HG02981 (cell line): ENCODE results near the gene TMEM62.
"Not testable (repeated sequence)": the region's sequence is repeated elsewhere in the genome, so short reads cannot be mapped to it uniquely, and the experiment has no call there.

Experiments
- ATAC-seq: cut with Tn5 transposase; IDR thresholded peaks from one replicate; pipeline ENCODE4 v1.9.1; 2021; ENCODE audit warnings: mild to moderate bottlenecking, moderate library complexity; ENCODE audit not compliant: unreplicated experiment

TMEM62 gene

GRCh38 chr15:43207024-43207423, 73.6 kb downstream of the TMEM62 start:
- no peak for ATAC-seq

DNA sequence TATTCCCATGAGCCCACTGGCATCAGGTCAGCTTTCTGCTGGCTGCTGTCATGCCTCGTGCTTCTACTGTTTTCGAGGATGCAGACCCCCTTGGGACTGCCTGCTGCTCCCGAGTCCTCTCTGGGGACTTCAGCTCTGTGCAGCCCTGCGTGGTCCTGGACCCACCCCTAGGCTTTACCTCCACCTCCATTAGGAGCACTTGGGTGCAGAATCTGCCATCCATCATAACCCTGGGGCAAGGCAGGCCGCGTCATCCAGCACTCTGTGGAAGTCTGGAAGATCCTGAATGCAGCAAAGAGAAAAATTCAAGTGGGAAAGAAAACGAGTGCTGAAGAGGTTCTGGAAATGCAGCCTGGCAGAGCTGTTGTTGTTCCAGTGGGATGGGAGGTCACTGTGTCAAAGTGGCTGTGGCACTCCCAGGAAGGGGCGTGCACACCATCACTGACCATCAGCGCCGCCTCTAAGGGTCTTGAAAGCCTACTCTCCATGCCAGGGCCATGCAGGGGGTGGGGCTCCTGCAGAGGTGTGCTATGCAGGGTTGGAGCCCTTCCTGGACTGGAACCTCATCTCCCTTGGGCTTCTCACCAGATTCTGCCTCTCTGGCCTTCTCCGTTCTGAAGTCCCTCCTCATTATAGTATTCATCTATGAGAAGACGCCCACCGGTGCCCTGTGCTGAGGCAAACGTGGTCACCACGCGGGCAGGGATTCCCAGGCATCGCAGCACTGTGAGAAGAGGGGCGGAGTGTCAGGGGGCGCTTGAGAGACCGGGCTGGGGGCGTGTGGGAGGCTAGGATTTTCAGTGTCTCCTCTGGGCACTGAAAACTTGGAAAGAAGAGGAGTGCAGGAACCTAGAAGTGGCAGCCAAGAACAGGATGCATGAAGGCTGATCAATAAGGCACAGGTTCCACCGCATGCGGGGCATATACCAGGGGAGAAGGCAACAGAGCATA, 74.9 kb downstream of the TMEM62 start:
- ATAC-seq, result no peak

GRCh38 chr15:43209059-43209824, 75.9 kb downstream of the TMEM62 start:
- ATAC-seq, result no peak

GRCh38 chr15:43210172-43210745, 76.9 kb downstream of the TMEM62 start:
- no peak for ATAC-seq

DNA sequence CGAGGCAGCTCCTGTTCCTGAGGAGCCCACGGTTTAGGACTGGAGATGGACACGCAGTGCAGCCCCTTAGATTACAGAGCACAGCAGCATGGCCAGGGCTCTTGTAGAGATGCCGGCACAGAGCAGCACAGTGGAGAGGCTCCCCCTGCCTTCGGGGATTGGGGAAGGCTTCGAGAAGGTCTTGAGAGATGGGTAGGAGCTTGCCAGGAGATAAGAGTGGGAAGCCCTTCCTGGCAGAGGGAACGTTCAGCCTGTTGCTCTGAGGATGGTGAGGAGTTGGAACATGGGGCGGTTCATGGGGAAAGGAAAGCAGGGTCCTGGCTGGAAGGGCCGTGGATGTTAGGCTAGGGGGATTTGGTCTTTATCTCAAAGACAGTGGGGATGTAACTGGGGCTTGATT, 77.4 kb downstream of the TMEM62 start:
- no peak for ATAC-seq

DNA sequence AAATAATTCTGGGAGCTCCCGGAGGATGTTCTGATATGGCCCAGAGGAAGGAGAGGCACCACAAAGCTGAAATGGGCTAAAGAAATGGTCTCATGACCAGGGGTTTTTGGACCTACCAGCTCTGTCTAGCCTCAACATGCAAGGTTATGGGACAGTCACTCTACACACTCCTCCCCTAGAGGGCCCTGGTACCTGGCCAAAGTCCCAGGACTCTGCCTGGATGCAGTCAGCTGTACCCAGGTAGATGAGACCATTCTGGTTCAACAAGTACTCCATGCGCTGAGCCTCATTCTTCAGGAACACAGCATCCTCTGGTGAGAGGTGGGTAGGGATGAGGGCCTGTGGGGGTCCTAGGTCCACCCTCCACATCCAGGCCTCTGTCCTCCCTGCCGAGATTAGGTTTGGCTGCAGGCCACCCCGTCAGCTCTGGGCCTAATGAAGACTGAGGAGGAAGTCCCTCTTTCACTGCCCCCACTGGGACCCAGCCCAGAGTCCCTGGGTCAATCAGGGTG, 77.9 kb downstream of the TMEM62 start:
- ATAC-seq, result no peak

- no peak for ATAC-seq
These were observed 78.9 kb downstream of the TMEM62 start for GRCh38 chr15:43212299-43212698.

- ATAC-seq, result no peak
These were observed 79.6 kb downstream of the TMEM62 start for GRCh38 chr15:43212951-43213350.

- no peak for ATAC-seq
These were observed 80.1 kb downstream of the TMEM62 start for GRCh38 chr15:43213466-43213865.

GRCh38 chr15:43214169-43214568, 80.8 kb downstream of the TMEM62 start:
- ATAC-seq, result no peak

DNA sequence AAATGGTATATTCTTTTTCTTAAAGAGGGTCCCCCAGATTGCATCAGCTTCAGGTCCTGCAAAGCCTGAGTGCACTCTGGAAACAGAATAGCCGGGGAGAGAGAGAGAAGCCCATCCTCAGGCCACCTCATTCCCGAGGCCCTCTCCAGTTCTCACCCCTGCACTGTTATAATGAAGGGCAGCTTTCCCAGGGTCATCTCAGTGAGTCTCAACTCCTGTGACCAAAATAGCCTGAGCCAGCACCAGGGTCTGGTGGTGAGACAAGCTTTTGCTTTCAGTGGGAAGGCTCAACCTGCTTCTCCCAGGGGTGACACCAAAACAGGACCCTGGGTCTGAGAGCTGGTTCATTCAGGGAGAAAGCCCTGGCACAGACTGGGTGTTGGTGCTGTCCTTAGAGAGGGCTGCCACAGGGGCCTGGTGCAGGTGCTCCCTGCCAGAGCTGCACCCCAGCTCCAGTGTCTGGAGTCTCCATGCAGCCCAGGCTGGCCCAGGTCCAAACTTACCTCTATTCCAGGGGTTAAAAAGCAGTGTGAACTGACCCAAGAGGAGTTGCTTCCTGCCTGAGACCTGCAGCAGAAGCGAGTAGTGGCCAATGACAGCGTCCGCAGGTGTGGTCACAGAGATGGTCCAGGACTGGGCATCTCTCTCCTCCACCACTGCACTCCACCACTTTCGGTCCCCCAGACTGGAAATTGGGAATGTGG, 81.4 kb downstream of the TMEM62 start:
- no peak for ATAC-seq

- no peak for ATAC-seq
These were observed 82.6 kb downstream of the TMEM62 start for GRCh38 chr15:43215961-43216360.

DNA sequence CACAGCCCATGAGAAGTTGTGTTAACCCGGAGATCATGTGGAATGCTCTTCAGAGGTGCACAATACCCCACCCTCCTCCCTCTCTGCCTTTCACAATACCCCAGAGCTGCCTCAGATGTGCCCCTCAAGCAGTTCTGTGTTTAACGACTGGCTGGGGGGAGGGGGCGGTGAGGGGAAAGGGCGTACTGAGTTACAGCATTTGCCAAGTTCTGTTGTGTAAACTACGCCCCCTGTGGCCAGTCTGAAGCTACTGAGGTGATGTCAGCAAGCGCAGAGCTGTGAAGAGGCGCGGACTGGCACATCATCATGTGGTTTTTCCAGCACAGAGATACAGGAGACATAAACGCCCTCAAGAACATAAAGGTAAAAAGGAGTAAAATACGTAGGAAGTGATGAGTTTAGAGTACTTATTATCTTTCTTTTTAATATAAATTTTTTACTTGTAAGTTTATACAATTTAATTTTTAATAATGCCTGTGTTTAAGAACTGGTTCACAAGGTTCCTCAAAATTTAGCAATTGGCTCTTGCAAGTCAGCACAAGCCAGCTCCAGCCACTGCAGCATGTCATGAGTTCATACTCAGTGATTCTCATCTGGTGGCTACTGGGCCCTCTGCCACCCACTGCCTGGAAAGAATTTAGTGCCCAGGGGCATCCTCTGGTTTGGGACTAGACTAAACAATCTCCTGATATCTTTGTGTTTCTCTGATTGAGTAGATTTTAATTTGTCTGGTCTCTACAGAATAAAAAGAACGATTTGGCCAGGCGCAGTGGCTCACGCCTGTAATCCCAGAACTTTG, 85.7 kb downstream of the TMEM62 start:
- ATAC-seq, result no peak

DNA sequence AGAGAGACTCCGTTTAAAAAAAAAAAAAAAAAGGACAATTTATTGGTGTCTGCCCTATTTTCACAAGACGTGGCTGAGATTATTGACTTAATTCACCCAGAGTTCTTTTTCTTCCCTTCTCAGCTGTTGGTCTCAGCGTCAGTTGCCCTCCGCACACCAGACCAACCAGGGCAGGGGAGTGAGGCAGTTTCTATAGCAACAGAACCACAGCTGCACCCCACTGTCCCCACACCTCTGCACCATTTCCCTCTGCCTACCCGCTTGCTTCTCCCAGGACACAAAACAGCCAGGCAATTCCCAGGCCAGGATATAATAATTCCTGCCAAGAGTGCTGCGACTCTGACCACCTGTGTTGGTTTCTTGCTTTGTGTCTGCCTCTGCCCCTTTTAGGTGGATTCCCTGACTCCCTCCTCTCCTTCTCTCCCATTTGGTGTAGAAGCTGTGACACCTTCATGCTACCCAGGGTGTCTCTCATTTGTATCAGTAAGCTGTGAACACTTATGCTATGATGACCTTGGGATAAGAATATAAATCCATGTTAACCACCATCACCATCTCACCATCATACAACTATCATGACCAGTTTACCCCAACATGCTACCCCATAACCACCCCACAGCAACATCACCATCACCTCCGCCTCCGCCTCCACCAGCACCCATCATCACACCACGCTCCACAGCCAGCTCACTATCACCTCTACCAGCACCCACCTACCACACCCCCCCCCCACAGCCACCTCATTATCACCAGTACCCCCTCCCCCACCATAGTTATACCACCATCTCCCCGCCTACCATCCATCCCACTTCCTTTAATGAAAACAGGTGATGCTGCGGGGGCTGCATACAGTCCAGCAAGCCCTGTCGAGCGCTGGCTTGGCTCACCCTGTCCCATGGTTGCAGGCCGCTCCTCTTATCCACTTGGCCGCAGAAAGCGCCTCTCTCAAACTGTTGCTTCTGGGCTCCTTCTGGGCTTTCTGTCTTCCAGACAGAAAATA, 86.8 kb downstream of the TMEM62 start:
- no peak for ATAC-seq

DNA sequence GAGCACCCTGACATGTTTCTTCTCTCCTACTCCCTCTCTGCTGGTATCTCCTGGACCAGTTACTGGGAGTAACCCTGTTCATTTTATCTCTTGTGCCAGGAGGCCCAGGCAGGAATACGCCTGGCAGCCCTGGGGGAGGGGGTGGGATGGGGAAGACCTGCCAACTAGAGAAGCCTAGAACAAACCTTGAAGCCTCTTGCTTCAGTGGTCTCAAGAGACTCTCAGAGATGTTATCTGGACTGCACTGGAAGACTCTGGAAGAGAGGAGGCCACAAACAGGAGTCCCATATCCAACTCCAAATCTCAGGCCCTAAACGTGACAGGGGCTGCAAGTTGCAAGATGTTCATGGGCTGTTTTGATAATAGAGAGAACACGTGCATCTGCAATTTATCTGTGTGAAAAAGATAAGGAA, 87.6 kb downstream of the TMEM62 start, which contains the start of gene EPB42:
EPB42 (minus strand) TSS at position 28 of the 413 bp plus-strand sequence. CDS start 193 bp downstream, outside the sequence.
- ATAC-seq, result no peak

GRCh38 chr15:43221422-43221821, 88.0 kb downstream of the TMEM62 start:
- no peak for ATAC-seq

GRCh38 chr15:43225201-43225949, 92.0 kb downstream of the TMEM62 start:
- ATAC-seq, result no peak

DNA sequence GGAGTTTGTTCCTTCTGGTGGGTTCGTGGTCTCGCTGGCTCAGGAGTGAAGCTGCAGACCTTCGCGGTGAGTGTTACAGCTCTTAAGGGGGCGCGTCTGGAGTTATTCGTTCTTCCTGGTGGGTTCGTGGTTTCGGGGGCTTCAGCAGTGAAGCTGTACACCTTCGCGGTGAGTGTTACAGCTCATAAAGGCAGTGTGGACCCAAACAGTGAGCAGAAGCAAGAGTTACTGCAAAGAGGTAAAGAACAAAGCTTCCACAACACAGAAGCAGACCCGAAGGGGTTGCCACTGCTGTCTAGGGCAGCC, 92.5 kb downstream of the TMEM62 start:
- not testable (repeated sequence) for ATAC-seq
